HepG2 (cell line): Measurements from ENCODE around the gene LCN2. TPM values are rescaled to one million over a fixed set of nuclear protein-coding genes. Genes with fewer than 3 reads are reported as not detected.
A peak's percentile ranks its signal among the peaks of the same experiment; 100 is the strongest.

Experiments
- AGO2 ChIP-seq: fragments of 200-400 bp; formaldehyde crosslinking; optimal IDR thresholded peaks from 2 replicates; pipeline ENCODE3; 2017; ENCODE audit warnings: mild to moderate bottlenecking, low read depth, low read length, moderate library complexity
- CBFB ChIP-seq: sonication (generic); formaldehyde crosslinking; IDR thresholded peaks from 2 replicates; pipeline ENCODE4 v1.4.0; 2020; ENCODE audit warnings: missing genetic modification reagents
- CENPBD1 ChIP-seq: sonication (generic); formaldehyde crosslinking; IDR thresholded peaks from 2 replicates; pipeline ENCODE4 v1.8.0; 2022; ENCODE audit warnings: missing genetic modification reagents, low read depth, mild to moderate bottlenecking, borderline replicate concordance
- MYPOP ChIP-seq: sonication (generic); formaldehyde crosslinking; IDR thresholded peaks from 2 replicates; pipeline ENCODE4 v1.8.1; 2023; ENCODE audit warnings: mild to moderate bottlenecking, moderate library complexity, missing genetic modification reagents
- MZF1 ChIP-seq: sonication (generic); formaldehyde crosslinking; IDR thresholded peaks from 2 replicates; pipeline ENCODE4 v1.8.1; 2023; ENCODE audit warnings: mild to moderate bottlenecking, missing genetic modification reagents, borderline replicate concordance
- PAXIP1 ChIP-seq: sonication (generic); formaldehyde crosslinking; conservative IDR thresholded peaks from 2 replicates; pipeline ENCODE4 v1.4.0; 2020; ENCODE audit warnings: mild to moderate bottlenecking, missing genetic modification reagents, moderate library complexity
- PTBP1 ChIP-seq: fragments of 200-400 bp; formaldehyde crosslinking; IDR thresholded peaks from 2 replicates; pipeline ENCODE4 v1.6.1; 2018; ENCODE audit warnings: low read length, low read depth; ENCODE audit not compliant: poor library complexity, severe bottlenecking
- SMARCE1 ChIP-seq: fragments of 450-650 bp; IDR thresholded peaks from 2 replicates; pipeline ENCODE4 v1.6.1; 2017; ENCODE audit warnings: borderline replicate concordance
- SOX13 ChIP-seq, 3 experiments: fragments of 450-650 bp in 1 of 3; sonication (generic) in 1 of 3; formaldehyde crosslinking in 1 of 3; IDR thresholded peaks in 2 of 3; conservative IDR thresholded peaks in 1 of 3; 2 replicates each; pipeline versions ENCODE4 v1.5.0 to v1.6.1; 2016 to 2020; ENCODE audit warnings: antibody characterized with exemption in 1 of 3, mild to moderate bottlenecking in 1 of 3, missing compliant biosample characterization in 1 of 3, missing genetic modification reagents in 1 of 3, moderate library complexity in 1 of 3
- ZNF10 ChIP-seq: sonication (generic); formaldehyde crosslinking; IDR thresholded peaks from 2 replicates; pipeline ENCODE4 v1.4.0; 2020; ENCODE audit warnings: mild to moderate bottlenecking, low read depth, missing genetic modification reagents, borderline replicate concordance
- ZNF687 ChIP-seq: sonication (generic); formaldehyde crosslinking; IDR thresholded peaks from 2 replicates; pipeline ENCODE4 v1.5.1; 2020; ENCODE audit warnings: mild to moderate bottlenecking, missing genetic modification reagents, moderate library complexity
- ZNF761 ChIP-seq: sonication (generic); formaldehyde crosslinking; conservative IDR thresholded peaks from 2 replicates; pipeline ENCODE4 v1.4.0; 2020; ENCODE audit warnings: mild to moderate bottlenecking, missing genetic modification reagents
- polyA plus RNA-seq, 8 experiments: library from polyadenylated mRNA; depleted of rRNA in 3 of 8; stranded (reverse) in 7 of 8; unstranded in 1 of 8; fragments of >200 nt; fragmentation: Illumina TruSeq in 4 of 8; extraction: Trizol in 4 of 8; gene quantifications; 2 replicates each; pipeline versions ENCODE4 v1.2.1 to v1.2.3, GENCODE V29; 2011 to 2016; ENCODE audit warnings: low read depth in 4 of 8, missing spikeins in 1 of 8, mixed read lengths in 1 of 8; ENCODE audit not compliant: insufficient read depth in 1 of 8
- total RNA-seq, 5 experiments: library from RNA; depleted of rRNA; stranded (reverse); fragments of >200 nt; fragmentation: Illumina TruSeq; extraction: Trizol; gene quantifications; 2 replicates each; pipeline ENCODE4 v1.2.3, GENCODE V29; 2016; ENCODE audit warnings: low read depth in 1 of 5

The LCN2 gene
- total and polyA plus RNA-seq, 2 of the 13 experiments (the other 11 are each of a cell fraction or from before 2014, with no cell fraction given), result 0.38 to 1.4 TPM

- peak; percentile 72; the same call in 1 of the 2 replicates for TF ChIP-seq ZNF761 (CRISPR knock-in tag)
- peak; percentile 89 for TF ChIP-seq ZNF687 (CRISPR knock-in tag)
- TF ChIP-seq SOX13 (IDR thresholded peaks at IDR 0.05), result no peak
- no peak for TF ChIP-seq SOX13 (CRISPR knock-in tag; conservative IDR thresholded peaks at IDR 0.05 in 1 of 2, IDR thresholded peaks at IDR 0.05 in 1 of 2)
- no peak for TF ChIP-seq SMARCE1
- no peak for TF ChIP-seq PTBP1
- TF ChIP-seq MYPOP (CRISPR knock-in tag), result peak; percentile 61; the same call in 1 of the 2 replicates
- TF ChIP-seq MZF1 (CRISPR knock-in tag), result 0 out of 2 replicates have a peak, but pooled peaks have one; percentile 33
- peak; percentile 67; the same call in 1 of the 2 replicates for TF ChIP-seq PAXIP1 (CRISPR knock-in tag)
- peak; percentile 63 for TF ChIP-seq AGO2
- no peak for TF ChIP-seq ZNF10 (CRISPR knock-in tag)
- TF ChIP-seq CBFB (CRISPR knock-in tag), result peak; percentile 70
- TF ChIP-seq CENPBD1 (CRISPR knock-in tag), result peak; percentile 77; the same call in 1 of the 2 replicates
These were observed 42.3 kb downstream of the LCN2 start, which contains the start of gene CIZ1 (continued) for GRCh38 chr9:128191406-128192046.
